ENCODE data around the gene FARS2.

The FARS2 gene

GRCh38 chr6:5512422-5512821, 251.1 kb downstream of the FARS2 start:
- DNase-seq: no peak

- DNase-seq: no peak
Measured at GRCh38 chr6:5513408-5513807, 252.1 kb downstream of the FARS2 start.

GRCh38 chr6:5514353-5514752, 253.0 kb downstream of the FARS2 start:
- no peak for DNase-seq

- no peak for DNase-seq
Measured at GRCh38 chr6:5515200-5515599, 253.9 kb downstream of the FARS2 start.

GRCh38 chr6:5516036-5516435, 254.7 kb downstream of the FARS2 start:
- DNase-seq: no peak

GRCh38 chr6:5517796-5518195, 256.5 kb downstream of the FARS2 start:
- no peak for DNase-seq

GRCh38 chr6:5518936-5519491, 257.7 kb downstream of the FARS2 start:
- no peak for DNase-seq

GRCh38 chr6:5520796-5521195, 259.5 kb downstream of the FARS2 start:
- DNase-seq: no peak

GRCh38 chr6:5521322-5521721, 260.0 kb downstream of the FARS2 start:
- no peak for DNase-seq

GRCh38 chr6:5522147-5522546, 260.8 kb downstream of the FARS2 start:
- no peak for DNase-seq

GRCh38 chr6:5524110-5524509, 262.8 kb downstream of the FARS2 start:
- DNase-seq: no peak

- no peak for DNase-seq
Measured at GRCh38 chr6:5525209-5525608, 263.9 kb downstream of the FARS2 start.

GRCh38 chr6:5529015-5529414, 267.7 kb downstream of the FARS2 start:
- no peak for DNase-seq

- DNase-seq: no peak
Measured at GRCh38 chr6:5529733-5530132, 268.4 kb downstream of the FARS2 start.

GRCh38 chr6:5531161-5531560, 269.8 kb downstream of the FARS2 start:
- DNase-seq: no peak

- no peak for DNase-seq
Measured at GRCh38 chr6:5531853-5532375, 270.6 kb downstream of the FARS2 start.

- DNase-seq: no peak
Measured at GRCh38 chr6:5532941-5533340, 271.6 kb downstream of the FARS2 start.

- no peak for DNase-seq
Measured at GRCh38 chr6:5534643-5535042, 273.3 kb downstream of the FARS2 start.

GRCh38 chr6:5536644-5537043, 275.3 kb downstream of the FARS2 start:
- no peak for DNase-seq

GRCh38 chr6:5537132-5537531, 275.8 kb downstream of the FARS2 start:
- no peak for DNase-seq

GRCh38 chr6:5537967-5538366, 276.7 kb downstream of the FARS2 start:
- no peak for DNase-seq

- no peak for DNase-seq
Measured at GRCh38 chr6:5540370-5540769, 279.1 kb downstream of the FARS2 start.

GRCh38 chr6:5541025-5541424, 279.7 kb downstream of the FARS2 start:
- no peak for DNase-seq

GRCh38 chr6:5541751-5542432, 280.6 kb downstream of the FARS2 start:
- no peak for DNase-seq

- no peak for DNase-seq
Measured at GRCh38 chr6:5547556-5547955, 286.2 kb downstream of the FARS2 start.
